HepG2 (cell line): ENCODE data around the gene TIMM23. TPM values are rescaled to one million over a fixed set of nuclear protein-coding genes. Genes with fewer than 3 reads are reported as not detected.

Experiments used
- HOXA9 ChIP-seq: sonication (generic); formaldehyde crosslinking; IDR thresholded peaks from 2 replicates; pipeline ENCODE4 v1.8.1; 2022; ENCODE audit warnings: missing genetic modification reagents, mild to moderate bottlenecking, moderate library complexity, borderline replicate concordance
- MYC ChIP-seq: sonication (generic); formaldehyde crosslinking; IDR thresholded peaks from 2 replicates; pipeline ENCODE4 v1.9.0; 2021; ENCODE audit warnings: missing genetic modification reagents, borderline replicate concordance
- YEATS4 ChIP-seq: sonication (generic); formaldehyde crosslinking; IDR thresholded peaks from 2 replicates; pipeline ENCODE4 v1.4.0; 2020; ENCODE audit warnings: missing genetic modification reagents, borderline replicate concordance
- ZMAT3 ChIP-seq: sonication (generic); formaldehyde crosslinking; conservative IDR thresholded peaks from 2 replicates; pipeline ENCODE4 v1.7.0; 2021; ENCODE audit warnings: missing genetic modification reagents
- ZNF124 ChIP-seq: sonication (generic); formaldehyde crosslinking; IDR thresholded peaks from 2 replicates; pipeline ENCODE4 v1.4.0; 2020; ENCODE audit warnings: missing genetic modification reagents
- ZNF616 ChIP-seq: sonication (generic); formaldehyde crosslinking; IDR thresholded peaks from 2 replicates; pipeline ENCODE4 v1.5.0; 2020; ENCODE audit warnings: low read depth, mild to moderate bottlenecking, missing genetic modification reagents
- polyA plus RNA-seq, 8 experiments: library from polyadenylated mRNA; depleted of rRNA in 3 of 8; stranded (reverse) in 7 of 8; unstranded in 1 of 8; fragments of >200 nt; fragmentation: Illumina TruSeq in 4 of 8; extraction: Trizol in 4 of 8; gene quantifications; 2 replicates each; pipeline versions ENCODE4 v1.2.1 to v1.2.3, GENCODE V29; 2011 to 2016; ENCODE audit warnings: low read depth in 4 of 8, missing spikeins in 1 of 8, mixed read lengths in 1 of 8; ENCODE audit not compliant: insufficient read depth in 1 of 8
- total RNA-seq, 5 experiments: library from RNA; depleted of rRNA; stranded (reverse); fragments of >200 nt; fragmentation: Illumina TruSeq; extraction: Trizol; gene quantifications; 2 replicates each; pipeline ENCODE4 v1.2.3, GENCODE V29; 2016; ENCODE audit warnings: low read depth in 1 of 5
- TF ChIP-seq, protein P1 (sequence below): sonication (generic); formaldehyde crosslinking; IDR thresholded peaks from 2 replicates; pipeline ENCODE4 v1.4.0; 2020; ENCODE audit warnings: mild to moderate bottlenecking, missing genetic modification reagents
- TF ChIP-seq, protein P2 (sequence below): sonication (generic); formaldehyde crosslinking; IDR thresholded peaks from 2 replicates; pipeline ENCODE4 v1.4.0; 2020; ENCODE audit warnings: missing genetic modification reagents

TIMM23 gene
- total and polyA plus RNA-seq, 2 of the 13 experiments (the other 11 are each of a cell fraction or from before 2014, with no cell fraction given), result 80.2 to 98.6 TPM

DNA sequence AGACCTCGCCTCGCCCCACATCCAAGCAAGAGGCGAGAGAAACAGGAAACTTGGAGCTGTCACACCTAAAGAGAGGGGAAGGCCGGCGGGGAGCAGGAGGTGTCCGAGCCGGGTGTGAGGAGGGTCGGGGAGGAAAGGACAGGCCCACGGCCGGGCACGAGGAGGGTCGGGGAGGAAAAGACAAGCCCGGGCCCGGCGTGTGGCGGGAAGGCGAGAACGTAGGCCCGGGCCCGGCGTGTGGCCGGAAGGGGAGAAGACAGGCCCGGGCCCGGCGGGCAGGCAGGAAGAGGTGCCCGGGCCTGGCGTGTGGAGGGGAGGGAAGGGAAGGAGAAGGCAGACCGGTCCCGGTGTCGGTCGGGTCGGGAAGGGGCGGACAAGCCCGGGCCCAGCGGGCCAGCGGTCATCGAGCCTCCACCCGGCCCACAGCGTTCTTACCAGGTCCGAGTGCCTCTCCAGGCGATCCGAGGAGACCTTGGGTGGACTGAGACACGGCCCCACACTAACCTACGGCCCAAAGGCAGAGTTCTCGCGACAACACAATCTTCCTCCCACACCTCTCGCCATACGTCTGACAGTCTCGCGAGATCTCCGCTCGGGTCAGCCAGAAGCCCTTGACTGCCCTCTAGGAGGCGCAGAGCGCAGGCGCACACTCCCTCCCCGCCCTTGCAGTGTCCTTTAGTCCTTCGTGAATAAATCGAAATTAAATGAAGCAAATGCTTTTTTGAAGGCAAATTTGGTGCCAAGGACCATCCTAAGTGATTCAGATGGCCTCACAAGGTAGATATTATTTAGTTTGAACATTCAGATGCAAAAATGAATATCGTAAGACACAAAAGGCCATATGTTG is 58.0 kb downstream of the TIMM23 start, which contains the start of gene NCOA4 (continued):
- TF ChIP-seq, protein P1, sequence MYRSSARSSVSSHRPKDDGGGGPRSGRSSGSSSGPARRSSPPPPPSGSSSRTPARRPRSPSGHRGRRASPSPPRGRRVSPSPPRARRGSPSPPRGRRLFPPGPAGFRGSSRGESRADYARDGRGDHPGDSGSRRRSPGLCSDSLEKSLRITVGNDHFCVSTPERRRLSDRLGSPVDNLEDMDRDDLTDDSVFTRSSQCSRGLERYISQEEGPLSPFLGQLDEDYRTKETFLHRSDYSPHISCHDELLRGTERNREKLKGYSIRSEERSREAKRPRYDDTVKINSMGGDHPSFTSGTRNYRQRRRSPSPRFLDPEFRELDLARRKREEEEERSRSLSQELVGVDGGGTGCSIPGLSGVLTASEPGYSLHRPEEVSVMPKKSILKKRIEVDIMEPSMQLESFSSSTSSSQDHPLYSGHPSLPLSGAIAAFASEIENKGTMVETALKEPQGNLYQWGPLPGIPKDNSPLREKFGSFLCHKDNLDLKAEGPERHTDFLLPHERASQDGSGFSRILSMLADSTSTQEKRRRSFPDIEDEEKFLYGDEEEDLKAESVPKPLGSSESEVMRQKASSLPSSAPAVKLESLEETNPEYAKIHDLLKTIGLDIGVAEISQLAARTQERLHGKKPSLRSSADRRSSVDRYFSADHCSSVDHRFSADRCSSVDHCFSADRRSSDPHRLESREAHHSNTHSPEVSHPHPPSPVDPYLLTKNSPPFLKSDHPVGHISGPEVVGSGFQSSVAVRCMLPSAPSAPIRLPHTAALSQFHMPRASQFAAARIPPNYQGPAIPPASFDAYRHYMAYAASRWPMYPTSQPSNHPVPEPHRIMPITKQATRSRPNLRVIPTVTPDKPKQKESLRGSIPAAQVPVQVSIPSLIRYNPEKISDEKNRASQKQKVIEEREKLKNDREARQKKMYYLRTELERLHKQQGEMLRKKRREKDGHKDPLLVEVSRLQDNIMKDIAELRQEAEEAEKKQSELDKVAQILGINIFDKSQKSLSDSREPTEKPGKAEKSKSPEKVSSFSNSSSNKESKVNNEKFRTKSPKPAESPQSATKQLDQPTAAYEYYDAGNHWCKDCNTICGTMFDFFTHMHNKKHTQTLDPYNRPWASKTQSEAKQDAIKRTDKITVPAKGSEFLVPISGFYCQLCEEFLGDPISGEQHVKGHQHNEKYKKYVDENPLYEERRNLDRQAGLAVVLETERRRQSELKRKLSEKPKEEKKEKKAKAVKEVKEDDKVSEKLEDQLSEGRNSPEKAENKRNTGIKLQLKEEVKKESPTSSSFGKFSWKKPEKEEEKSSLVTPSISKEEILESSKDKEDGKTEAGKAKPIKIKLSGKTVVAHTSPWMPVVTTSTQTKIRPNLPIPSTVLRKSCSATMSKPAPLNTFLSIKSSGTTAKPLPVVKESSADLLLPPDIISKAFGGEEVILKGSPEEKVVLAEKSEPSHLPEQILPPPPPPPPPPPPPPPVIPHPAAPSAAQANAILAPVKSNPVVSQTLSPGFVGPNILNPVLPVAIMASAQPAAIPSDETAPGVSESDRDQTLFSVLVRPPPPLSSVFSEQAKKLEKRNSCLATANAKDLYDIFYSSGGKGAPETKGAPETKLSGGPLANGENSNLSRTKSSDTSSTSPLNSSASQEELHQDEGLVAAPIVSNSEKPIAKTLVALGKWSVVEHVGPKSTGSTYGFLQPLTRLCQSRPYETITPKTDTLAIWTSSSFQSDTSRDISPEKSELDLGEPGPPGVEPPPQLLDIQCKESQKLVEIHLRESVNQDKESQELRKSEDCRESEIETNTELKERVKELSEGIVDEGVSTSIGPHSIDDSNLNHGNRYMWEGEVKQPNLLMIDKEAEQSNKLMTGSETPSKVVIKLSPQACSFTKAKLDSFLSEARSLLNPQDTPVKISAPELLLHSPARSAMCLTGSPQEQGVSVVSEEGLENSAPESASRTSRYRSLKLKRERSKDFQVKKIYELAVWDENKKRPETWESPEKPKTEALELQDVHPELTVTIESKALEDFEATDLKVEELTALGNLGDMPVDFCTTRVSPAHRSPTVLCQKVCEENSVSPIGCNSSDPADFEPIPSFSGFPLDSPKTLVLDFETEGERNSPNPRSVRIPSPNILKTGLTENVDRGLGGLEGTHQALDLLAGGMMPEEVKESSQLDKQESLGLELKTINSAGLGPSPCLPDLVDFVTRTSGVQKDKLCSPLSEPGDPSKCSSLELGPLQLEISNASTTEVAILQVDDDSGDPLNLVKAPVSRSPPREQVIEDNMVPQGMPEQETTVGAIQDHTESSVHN (CRISPR knock-in tag), result no peak
- TF ChIP-seq ZNF616 (CRISPR knock-in tag), result no peak
- 0 out of 2 replicates have a peak, but pooled peaks have one; percentile 72 for TF ChIP-seq HOXA9 (CRISPR knock-in tag)
- TF ChIP-seq, protein P2, sequence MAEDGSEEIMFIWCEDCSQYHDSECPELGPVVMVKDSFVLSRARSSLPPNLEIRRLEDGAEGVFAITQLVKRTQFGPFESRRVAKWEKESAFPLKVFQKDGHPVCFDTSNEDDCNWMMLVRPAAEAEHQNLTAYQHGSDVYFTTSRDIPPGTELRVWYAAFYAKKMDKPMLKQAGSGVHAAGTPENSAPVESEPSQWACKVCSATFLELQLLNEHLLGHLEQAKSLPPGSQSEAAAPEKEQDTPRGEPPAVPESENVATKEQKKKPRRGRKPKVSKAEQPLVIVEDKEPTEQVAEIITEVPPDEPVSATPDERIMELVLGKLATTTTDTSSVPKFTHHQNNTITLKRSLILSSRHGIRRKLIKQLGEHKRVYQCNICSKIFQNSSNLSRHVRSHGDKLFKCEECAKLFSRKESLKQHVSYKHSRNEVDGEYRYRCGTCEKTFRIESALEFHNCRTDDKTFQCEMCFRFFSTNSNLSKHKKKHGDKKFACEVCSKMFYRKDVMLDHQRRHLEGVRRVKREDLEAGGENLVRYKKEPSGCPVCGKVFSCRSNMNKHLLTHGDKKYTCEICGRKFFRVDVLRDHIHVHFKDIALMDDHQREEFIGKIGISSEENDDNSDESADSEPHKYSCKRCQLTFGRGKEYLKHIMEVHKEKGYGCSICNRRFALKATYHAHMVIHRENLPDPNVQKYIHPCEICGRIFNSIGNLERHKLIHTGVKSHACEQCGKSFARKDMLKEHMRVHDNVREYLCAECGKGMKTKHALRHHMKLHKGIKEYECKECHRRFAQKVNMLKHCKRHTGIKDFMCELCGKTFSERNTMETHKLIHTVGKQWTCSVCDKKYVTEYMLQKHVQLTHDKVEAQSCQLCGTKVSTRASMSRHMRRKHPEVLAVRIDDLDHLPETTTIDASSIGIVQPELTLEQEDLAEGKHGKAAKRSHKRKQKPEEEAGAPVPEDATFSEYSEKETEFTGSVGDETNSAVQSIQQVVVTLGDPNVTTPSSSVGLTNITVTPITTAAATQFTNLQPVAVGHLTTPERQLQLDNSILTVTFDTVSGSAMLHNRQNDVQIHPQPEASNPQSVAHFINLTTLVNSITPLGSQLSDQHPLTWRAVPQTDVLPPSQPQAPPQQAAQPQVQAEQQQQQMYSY (CRISPR knock-in tag), result no peak
- TF ChIP-seq ZNF124 (CRISPR knock-in tag), result peak; percentile 75; the same call in 1 of the 2 replicates
- peak; percentile 31; the same call in 1 of the 2 replicates for TF ChIP-seq MYC (CRISPR knock-in tag)
- TF ChIP-seq YEATS4, result peak; percentile 52
- peak; percentile 85; the same call in 1 of the 2 replicates for TF ChIP-seq ZMAT3 (CRISPR knock-in tag)
